ENCODE results near the gene KCNT2. TPM values are rescaled to one million over a fixed set of nuclear protein-coding genes. Genes with fewer than 3 reads are reported as not detected.

Gene KCNT2
- total and polyA plus RNA-seq, 11 donors, result 0.15 to 6.9 (median 0.57) TPM

DNA sequence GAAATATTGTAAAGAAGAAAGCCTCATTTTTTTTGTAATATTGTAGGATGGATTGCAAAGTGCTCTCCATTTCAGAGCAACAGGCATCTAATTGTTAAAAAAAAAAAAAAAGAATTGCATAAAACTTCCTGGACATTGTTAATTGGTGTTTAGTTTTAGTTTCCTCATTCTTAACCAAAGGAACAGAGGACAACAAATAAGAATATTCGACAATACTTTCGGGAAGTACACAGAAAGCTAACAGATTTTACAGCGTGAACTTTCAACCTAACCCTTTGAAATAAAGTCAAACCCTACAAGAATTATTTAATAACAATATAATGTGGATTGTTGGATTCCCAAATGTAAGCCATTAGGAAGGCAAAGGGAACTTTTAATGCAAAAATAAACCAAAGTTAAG is 284.4 kb downstream of the KCNT2 start:
- ATAC-seq, result no peak
- intact Hi-C loops (cut with DNase I), result loop anchor here in 1 of 10 donors (5.0 kb wide), 1 partner anchor 338 kb away; no protein-coding TSS in a partner anchor
- H3K27ac ChIP-seq, result no peak overlapping the region
- no peaks in the 10 kb centered on the region for H3K4me1 ChIP-seq
- no peak for DNase-seq
- TF ChIP-seq CTCF (IDR thresholded peaks at IDR 0.05), result no peak
- TF ChIP-seq POLR2A (IDR thresholded peaks at IDR 0.05), result no peak
- H3K36me3 ChIP-seq, result no peaks in the 10 kb centered on the region
- no peaks in the 10 kb centered on the region for H3K27me3 ChIP-seq
- H3K9me3 ChIP-seq, result no peaks in the 10 kb centered on the region
- no peak overlapping the region for H3K4me3 ChIP-seq
- 80 to 87% (median 84%) methylated on average over 3 of the region's 3 CpGs for WGBS, 4 donors

- Histone ChIP-seq H3K27ac (no peak overlapping the region), H3K36me3 (peaks cover 0 to 17% (median 0%) of the 10 kb centered on the region in 9 donors), H3K9me3 (no peaks in the 10 kb centered on the region), H3K4me1 (no peaks in the 10 kb centered on the region), H3K27me3 (no peaks in the 10 kb centered on the region), H3K4me3 (no peak overlapping the region)
- TF ChIP-seq POLR2A (IDR thresholded peaks at IDR 0.05) (no peak), CTCF (IDR thresholded peaks at IDR 0.05) (no peak)
- intact Hi-C loops (cut with DNase I), result loop anchor here in 5 of 10 donors (2.0 to 10.0 kb wide), 4 partner anchors 164 to 343 kb away; no protein-coding TSS in a partner anchor
- DNase-seq (no peak), ATAC-seq (no peak)
- 83 to 92% (median 87%) methylated on average over 2 of the region's 2 CpGs for WGBS, 4 donors
These were observed 288.9 kb downstream of the KCNT2 start for GRCh38 chr1:196319301-196319700.

GRCh38 chr1:196317535-196318522 is 290.4 kb downstream of the KCNT2 start:
- intact Hi-C loops (cut with DNase I), result loop anchor here in 5 of 10 donors (2.0 to 10.0 kb wide), 4 partner anchors 163 to 344 kb away; no protein-coding TSS in a partner anchor
- ATAC-seq, result no peak
- WGBS, 4 donors, result 70 to 78% (median 75%) methylated on average over 8 of the region's 8 CpGs

More at GRCh38 chr1:196317535-196318522, 290.4 kb downstream of the KCNT2 start:
- Histone ChIP-seq H3K27ac (no peak overlapping the region), H3K36me3 (peaks cover 0 to 19% (median 0%) of the 10 kb centered on the region in 9 donors), H3K27me3 (no peaks in the 10 kb centered on the region), H3K4me1 (no peaks in the 10 kb centered on the region), H3K9me3 (no peaks in the 10 kb centered on the region), H3K4me3 (no peak overlapping the region)
- no peak for DNase-seq
- TF ChIP-seq CTCF (IDR thresholded peaks at IDR 0.05) (peak in 9 of 12 donors; percentile 15 to 62 (median 41)), POLR2A (IDR thresholded peaks at IDR 0.05) (no peak)

Measured in heart left ventricle (tissue), 16 donors.